HG03575 (cell line): ENCODE results near the gene BICD1.

Experiments
- ATAC-seq: cut with Tn5 transposase; IDR thresholded peaks from one replicate; pipeline ENCODE4 v1.9.1; 2021; ENCODE audit not compliant: unreplicated experiment, insufficient number of reproducible peaks, low FRiP score; ENCODE audit errors: extremely low read depth

Gene BICD1

GRCh38 chr12:32402170-32402569 is 295.5 kb downstream of the BICD1 start:
- no peak for ATAC-seq

- ATAC-seq: no peak
These were observed 296.3 kb downstream of the BICD1 start for GRCh38 chr12:32402946-32403345.

GRCh38 chr12:32407795-32408194 is 301.1 kb downstream of the BICD1 start:
- ATAC-seq: no peak

GRCh38 chr12:32413412-32413811 is 306.8 kb downstream of the BICD1 start:
- ATAC-seq: no peak

- no peak for ATAC-seq
These were observed 311.6 kb downstream of the BICD1 start for GRCh38 chr12:32418221-32418620.

DNA sequence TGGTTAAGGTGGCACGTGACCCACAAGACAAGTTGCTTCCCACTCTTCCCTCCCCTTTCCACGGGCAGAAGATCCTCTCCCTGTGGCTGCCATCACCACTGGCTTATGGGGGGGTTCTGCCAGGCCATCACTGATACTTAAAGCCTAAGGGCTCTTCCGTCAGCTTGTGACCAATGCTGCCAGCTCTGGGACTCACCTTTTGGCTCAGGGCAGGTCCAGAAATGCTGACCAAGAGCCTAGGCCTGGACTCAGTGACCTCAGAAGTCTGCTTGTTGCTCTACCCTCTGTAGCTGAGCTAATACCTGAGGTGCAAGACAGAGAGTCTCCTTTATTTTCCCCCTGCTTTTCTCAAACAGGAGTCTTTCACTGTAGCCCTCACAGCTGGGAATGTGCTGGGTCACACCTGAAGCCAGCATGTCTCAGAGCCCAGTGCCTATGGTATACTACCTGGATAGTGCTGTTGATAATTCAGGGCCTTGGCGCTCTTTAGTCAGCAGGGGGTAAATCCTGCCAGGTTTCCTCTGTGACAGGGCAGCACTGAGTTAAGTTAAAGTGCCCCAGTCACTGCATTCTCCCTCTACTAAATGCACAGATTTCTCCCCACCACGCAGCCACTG is 312.4 kb downstream of the BICD1 start:
- ATAC-seq: no peak

DNA sequence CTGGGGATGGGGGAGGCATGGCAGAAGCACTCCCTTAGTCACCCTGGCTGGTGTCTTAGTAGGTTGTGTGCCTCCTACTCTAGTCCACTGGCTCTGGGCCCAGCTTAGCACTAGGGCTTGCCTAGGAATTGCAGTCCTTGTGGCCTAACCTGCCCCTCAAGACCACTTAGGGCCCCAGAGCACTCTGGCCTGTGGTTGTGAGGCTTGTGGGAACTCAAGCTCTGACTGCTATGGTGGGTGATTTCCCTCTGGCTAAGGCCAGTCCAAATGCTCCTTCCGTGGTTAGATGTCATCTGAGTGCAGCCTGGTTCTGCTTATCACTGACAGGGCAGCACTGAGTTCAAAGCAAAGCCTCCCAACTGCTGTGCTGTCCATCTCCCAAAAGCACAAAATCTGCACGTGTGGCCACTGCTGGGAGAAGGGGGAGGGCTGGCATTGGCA is 312.9 kb downstream of the BICD1 start:
- ATAC-seq: no peak

DNA sequence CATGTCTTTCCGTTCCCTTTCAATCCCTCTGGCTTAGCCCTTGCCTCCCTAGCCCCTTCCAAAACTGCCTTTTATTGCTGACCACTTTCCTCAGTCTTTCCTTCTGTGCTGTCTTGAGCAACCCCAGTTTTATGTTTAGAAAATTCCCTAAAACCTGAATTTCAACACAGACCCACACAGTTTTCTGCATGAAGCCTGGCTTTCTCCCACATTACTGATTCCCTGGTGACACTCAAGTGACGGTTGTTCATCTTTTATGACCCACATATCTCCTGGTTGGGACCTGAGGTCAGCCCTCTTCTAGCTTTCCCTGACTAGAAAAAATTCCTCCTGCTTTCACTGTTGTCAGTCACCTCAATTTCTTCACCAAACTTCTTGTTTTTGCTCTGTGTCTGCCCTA is 313.7 kb downstream of the BICD1 start:
- no peak for ATAC-seq

- no peak for ATAC-seq
These were observed 316.9 kb downstream of the BICD1 start for GRCh38 chr12:32423559-32423958.

GRCh38 chr12:32431025-32431424 is 324.4 kb downstream of the BICD1 start:
- no peak for ATAC-seq
